T1000 (cell line): ENCODE results near the gene FOLR3.
"Not testable (repeated sequence)": the region's sequence is repeated elsewhere in the genome, so short reads cannot be mapped to it uniquely, and the experiment has no call there.

Experiments used
- DNase-seq: peaks from one replicate; lab custom pipeline; 2025; ENCODE audit warnings: mixed read lengths; lab: John Stamatoyannopoulos, UW

FOLR3 gene

GRCh38 chr11:72123117-72123653, 12.3 kb upstream of the FOLR3 start:
- DNase-seq, result no peak

GRCh38 chr11:72124046-72124445, 11.5 kb upstream of the FOLR3 start:
- DNase-seq, result no peak

GRCh38 chr11:72125956-72126355, 9.6 kb upstream of the FOLR3 start:
- DNase-seq, result no peak

DNA sequence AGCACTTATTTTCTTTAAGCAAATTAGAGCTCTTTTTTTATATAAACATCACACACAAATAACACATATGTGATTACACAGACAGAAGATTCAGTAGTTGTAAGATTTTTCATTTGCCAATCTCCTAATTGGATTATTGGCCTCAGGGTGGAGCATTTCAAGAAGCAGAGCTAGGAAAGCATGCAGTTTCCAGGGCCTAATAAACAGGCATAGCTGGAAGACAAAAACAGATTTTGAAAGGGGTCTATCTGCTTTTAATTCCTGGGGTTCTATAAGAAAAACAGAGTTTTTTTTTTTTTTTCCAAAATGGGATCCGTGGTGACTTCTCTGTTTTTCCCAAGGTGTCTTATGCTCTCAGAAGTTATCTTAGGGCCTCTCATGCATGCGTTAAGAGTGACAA, 7.6 kb upstream of the FOLR3 start:
- no peak for DNase-seq

- no peak for DNase-seq
These were observed 6.1 kb upstream of the FOLR3 start for GRCh38 chr11:72129381-72129780.

- DNase-seq, result no peak
These were observed 2.9 kb upstream of the FOLR3 start for GRCh38 chr11:72132646-72133045.

DNA sequence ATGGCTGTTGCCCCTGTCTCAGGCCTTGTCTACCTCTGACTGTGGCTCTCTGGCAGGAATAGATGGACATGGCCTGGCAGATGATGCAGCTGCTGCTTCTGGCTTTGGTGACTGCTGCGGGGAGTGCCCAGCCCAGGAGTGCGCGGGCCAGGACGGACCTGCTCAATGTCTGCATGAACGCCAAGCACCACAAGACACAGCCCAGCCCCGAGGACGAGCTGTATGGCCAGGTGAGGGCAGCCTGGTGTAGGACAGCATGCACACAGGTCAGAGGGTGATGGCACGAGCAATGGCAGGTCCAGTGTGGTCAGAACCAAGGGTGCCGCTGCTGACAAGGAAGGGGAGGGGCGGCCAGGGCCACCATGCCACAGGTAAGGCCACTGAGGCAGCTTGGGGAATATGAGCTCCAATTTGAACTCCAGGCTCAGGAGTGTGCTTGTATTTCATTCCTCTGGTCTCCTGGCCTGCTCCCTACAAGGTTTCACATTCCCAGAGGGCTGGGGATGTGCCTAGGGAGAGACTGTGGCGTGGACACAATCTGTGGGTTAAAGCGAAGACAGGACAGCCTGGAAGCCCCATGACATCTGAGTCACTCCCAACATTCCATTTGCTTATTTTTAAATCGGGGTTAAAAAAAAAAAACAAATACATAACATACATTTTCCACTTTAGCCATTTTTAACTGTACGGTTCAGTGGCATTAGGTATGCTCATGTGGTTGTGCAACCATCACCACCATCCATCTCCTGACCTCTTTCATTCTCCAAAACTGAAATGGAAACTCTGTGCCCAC, 562 bp downstream of the FOLR3 start:
- no peak for DNase-seq

DNA sequence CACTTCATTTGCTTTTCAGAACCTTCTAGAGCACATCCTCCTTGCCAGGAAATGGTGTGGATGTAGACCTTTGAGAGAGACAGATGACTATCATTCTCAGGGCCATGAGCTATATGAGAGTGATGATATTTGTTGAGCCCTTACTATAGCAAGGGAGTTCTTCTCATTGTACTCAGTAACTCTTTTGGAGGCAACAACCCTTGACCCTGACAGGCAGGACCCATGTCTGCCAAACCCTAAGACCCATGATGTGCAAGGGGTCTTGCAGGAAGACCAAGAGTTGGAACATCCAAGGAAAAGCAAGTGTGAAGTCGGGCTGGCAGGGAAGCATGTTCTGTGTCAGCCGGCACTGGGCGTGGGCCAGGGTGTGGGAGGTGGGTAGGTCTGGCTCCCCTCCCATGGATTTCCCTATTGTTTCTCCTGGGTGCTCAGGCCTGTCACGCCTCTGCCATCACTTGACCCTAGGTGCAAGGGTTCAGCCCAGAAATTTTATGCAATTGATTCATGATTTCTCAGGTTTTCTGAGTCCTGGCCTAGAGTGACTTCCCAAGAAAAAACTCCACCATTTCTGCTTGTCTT, 1.2 kb downstream of the FOLR3 start:
- no peak for DNase-seq

DNA sequence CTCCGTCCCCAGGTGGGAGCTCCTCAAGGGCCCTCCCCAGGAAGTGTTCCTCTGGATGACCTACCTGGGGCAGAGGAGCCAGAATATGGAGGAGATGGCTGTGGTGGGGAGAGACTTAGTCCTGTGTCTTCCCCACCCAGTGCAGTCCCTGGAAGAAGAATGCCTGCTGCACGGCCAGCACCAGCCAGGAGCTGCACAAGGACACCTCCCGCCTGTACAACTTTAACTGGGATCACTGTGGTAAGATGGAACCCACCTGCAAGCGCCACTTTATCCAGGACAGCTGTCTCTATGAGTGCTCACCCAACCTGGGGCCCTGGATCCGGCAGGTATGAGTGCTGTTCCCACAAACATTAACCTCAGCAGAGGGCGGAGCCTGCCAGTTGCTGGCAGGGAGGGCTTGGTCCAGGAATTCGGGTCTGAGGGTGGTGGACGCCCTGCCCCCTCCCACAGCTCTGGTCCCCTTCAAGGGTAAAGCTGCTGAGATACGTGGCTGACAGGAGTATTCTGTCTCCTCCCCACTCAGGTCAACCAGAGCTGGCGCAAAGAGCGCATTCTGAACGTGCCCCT, 3.4 kb downstream of the FOLR3 start:
- no peak for DNase-seq

GRCh38 chr11:72139500-72139899, 4.0 kb downstream of the FOLR3 start:
- no peak for DNase-seq

DNA sequence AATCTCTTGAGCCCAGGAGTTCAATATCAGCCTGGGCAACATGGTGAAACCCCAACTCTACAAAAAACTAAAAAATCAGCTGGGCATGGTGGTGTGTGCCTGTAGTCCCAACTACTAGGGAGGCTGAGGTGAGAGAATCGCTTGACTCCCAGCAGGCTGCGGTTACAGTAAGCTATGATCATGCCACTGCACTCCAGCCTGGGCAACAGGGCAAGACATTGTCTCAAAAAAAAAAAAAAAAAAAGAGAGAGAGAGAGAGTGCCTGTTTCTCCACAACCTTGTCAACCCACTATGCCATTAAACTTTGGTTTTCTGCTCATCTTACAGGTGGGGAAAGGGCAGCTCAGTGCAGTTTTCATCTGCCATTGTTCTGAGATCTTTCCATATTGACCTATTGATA, 5.1 kb downstream of the FOLR3 start:
- DNase-seq, result peak; percentile 43

GRCh38 chr11:72141066-72141465, 5.5 kb downstream of the FOLR3 start:
- DNase-seq, result peak; percentile 58

DNA sequence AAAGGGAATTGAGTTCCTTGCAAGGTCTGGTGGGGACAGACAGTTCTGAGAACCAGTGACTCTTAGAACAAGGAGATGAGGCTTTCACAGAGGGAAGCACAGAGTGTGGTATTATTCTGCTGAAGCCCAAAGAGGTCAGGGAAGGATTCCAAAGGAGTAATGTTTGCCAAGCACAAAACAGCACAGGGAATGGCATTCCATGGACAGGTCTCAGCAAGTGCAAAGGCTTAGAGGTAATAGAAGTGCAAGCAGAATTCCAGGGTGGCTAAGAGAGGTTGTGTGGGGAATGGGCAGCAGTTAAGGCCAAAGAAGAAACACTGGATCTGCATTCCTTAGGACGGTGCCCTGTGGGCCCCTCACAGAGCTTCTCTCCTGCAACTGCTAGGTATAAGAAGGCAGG, 6.6 kb downstream of the FOLR3 start:
- not testable (repeated sequence) for DNase-seq

- not testable (repeated sequence) for DNase-seq
These were observed 7.0 kb downstream of the FOLR3 start for GRCh38 chr11:72142543-72142942.

DNA sequence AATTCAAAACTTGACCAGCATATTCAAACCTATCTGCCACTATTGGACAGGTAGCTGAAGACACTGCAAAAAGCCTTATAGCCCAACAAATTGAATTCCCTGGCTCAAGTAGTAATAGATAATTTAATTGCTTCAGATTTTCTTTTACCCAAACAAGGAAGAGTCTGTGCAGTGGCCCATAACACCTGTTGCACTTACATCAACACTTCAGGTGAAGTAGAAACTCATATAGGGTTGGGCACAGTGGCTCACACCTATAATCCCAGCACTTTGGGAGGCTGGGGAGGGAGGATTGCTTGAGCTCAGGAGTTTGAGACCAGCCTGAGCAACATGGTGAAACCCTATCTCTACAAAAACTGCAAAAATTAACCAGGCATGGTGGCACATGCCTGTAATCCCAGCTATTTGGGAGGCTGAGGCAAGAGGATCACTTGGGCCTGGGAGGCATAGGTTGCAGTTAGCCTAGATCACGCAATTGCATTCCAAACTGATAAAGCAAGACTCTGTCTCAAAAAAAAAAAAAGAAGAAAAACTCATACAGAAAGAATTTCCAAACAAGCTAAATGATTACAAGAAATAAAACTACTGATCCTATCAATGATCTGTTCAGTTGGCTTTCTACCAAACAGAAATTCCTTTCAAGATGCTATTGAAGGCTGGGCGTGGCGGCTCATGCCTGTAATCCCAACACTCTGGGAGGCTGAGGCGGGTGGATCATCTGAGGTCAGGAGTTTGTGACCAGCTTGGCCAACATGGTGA, 9.5 kb downstream of the FOLR3 start:
- peak; percentile 73 for DNase-seq

DNA sequence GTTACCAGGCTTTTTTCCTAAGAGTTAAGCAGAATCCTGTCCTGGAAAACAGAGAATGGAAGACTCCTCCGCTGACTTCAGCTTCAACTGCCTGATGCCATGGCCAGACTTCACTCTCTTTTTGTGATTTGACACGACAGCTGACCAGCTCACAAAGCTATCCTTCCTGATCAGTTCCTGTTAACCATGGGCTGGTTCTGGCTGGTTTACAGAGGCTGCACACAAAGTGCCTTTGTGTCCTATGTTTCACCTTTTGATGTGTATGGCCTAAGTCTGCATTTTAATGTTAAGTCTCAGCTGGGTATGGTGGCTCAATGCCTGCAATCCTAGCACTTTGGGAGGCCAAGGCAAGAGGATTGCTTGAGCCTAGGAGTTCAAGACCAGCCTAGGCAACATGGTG, 11.1 kb downstream of the FOLR3 start:
- no peak for DNase-seq

- no peak for DNase-seq
These were observed 15.4 kb downstream of the FOLR3 start for GRCh38 chr11:72150882-72151281.

GRCh38 chr11:72153874-72154273, 18.3 kb downstream of the FOLR3 start:
- not testable (repeated sequence) for DNase-seq

- no peak for DNase-seq
These were observed 19.3 kb downstream of the FOLR3 start for GRCh38 chr11:72154816-72155215.

DNA sequence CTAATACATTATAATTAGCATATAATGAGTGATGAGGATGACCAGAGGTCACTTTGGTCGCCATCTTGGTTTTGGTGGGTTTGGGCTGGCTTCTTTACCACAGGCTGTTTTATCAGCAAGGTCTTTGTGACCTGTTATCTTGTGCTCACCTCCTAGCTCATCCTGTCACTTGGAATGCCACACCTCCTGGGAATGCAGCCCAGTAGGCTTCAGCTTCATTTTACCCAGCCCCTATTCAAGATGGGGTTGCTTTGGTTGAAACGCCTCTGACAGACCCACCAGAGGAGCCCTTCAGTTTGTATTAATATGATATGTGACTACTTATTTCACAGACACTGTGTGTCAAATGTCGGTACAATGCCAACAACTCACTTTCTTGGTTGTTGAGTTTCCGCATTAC, 20.2 kb downstream of the FOLR3 start:
- DNase-seq, result no peak

DNA sequence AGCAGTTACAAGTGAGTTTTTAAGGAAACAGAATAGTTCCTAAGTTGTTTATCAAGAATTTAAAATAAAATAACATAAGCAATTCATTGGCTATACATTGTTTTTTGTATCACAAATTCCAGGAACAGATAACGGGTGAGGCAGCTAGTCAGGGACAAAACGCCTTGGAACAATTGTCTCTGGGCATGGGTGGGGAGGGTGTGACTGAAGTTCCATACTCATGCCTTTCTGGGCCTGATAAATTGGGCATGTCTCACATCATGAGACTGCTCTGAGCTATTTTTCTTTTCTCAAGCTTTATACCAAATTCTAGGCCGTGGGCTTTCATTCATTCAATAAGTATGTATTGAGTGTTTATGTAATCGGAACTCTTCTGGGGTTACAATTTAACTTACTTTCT, 21.6 kb downstream of the FOLR3 start:
- DNase-seq, result no peak

- DNase-seq, result no peak
These were observed 24.8 kb downstream of the FOLR3 start for GRCh38 chr11:72160319-72160718.
